Lower leg skin (tissue), 4 donors: ENCODE results near the gene IL17B. TPM values are rescaled to one million over a fixed set of nuclear protein-coding genes. Genes with fewer than 3 reads are reported as not detected.

Experiments used
- DNase-seq, 2 donors: peaks; one replicate each; pipeline ENCODE4 v3.0.0-alpha.2; 2019; ENCODE audit warnings: low spot score in 2 of 2
- H3K4me3 ChIP-seq: fragments of 200-600 bp; sonication (generic); 2 replicates; pipeline ENCODE4 v1.5.1; 2017; ENCODE audit warnings: mild to moderate bottlenecking, low read depth; ENCODE audit not compliant: poor library complexity, severe bottlenecking
- CTCF ChIP-seq, 3 donors: fragments of 450-650 bp; IDR thresholded peaks; one replicate each; pipeline ENCODE4 v1.5.1; 2016; ENCODE audit warnings: antibody characterized with exemption in 3 of 3, mild to moderate bottlenecking in 3 of 3, moderate library complexity in 2 of 3
- POLR2A ChIP-seq, 2 donors: fragments of 450-650 bp; IDR thresholded peaks; one replicate each; pipeline ENCODE4 v1.6.1; 2016 to 2017; ENCODE audit warnings: antibody characterized with exemption in 2 of 2, mild to moderate bottlenecking in 1 of 2, moderate library complexity in 1 of 2
- WGBS, 2 donors: methylation state at CpG; one replicate each; pipeline ENCODE4 v1.1.5; 2018; 5-methylcytosine and 5-hydroxymethylcytosine counted together
- intact Hi-C: fragments of 100-400 bp; cut with DNase I; formaldehyde crosslinking; loops from one replicate; pipeline ENCODE4 v1.15.0; 2023; ENCODE audit warnings: low total_unique reads
- total RNA-seq, 4 donors: library from RNA; depleted of rRNA; stranded (reverse); fragments of >200 nt; gene quantifications; one replicate each; pipeline ENCODE4 v1.1.0, GENCODE V29; 2016

The IL17B gene
- total RNA-seq, 4 donors from 2014 or later, result not detected

- 81 to 90% methylated on average over 4 of the region's 4 CpGs for WGBS, 2 donors
- intact Hi-C loops, result no loop called here
- no peak overlapping the region for H3K4me3 ChIP-seq
- peak in 1 of 2 donors; percentile 29 for DNase-seq
- no peak for TF ChIP-seq POLR2A (IDR thresholded peaks at IDR 0.05)
- TF ChIP-seq CTCF (IDR thresholded peaks at IDR 0.05), result no peak
Measured at GRCh38 chr5:149352169-149352568, 26.9 kb downstream of the IL17B start.

DNA sequence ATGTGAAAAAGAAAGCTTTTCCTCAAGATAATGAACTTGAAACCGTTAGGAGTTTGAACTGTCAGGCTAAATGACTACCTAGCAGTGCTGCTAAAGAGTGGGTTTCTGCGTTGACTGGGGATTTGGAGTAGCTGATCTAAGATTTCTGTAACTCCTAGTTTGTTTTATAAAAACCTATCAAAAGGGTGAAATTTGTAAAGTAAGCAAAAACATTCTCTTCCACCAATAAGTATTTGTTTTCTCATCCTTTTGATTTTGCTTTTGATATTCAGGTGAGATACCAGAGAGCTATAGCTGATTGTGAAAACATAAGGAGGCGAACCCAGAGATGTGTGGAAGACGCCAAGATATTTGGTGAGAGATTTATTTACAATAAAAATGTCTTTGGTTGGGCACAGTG is 29.7 kb downstream of the IL17B start:
- WGBS, 2 donors, result 92 to 98% methylated on average over 4 of the region's 4 CpGs
- TF ChIP-seq POLR2A (IDR thresholded peaks at IDR 0.05), result no peak
- no peak for TF ChIP-seq CTCF (IDR thresholded peaks at IDR 0.05)
- DNase-seq, result no peak
- H3K4me3 ChIP-seq, result no peak overlapping the region
- intact Hi-C loops, result no loop called here

DNA sequence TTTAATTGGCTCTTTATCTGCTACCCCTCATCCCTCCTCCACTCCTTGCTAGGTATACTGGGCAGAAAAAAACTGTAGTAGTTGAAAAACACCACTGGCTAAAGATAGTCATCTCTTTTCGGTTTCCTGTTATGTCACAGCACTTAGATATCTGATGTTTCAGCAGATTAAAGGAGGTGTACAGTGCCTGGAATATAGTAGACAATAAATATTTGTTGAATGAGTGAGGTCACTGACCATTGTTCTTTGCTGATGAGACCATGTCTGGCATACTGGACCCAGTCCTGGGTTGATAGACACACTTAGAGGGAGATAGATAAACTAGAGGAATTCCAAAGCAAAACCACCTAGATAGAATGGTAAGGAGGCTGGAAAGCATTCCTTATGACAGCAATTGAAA is 30.6 kb downstream of the IL17B start:
- 67% methylated on average over 1 of the region's 1 CpG for WGBS, 2 donors
- TF ChIP-seq CTCF (IDR thresholded peaks at IDR 0.05) (no peak), POLR2A (IDR thresholded peaks at IDR 0.05) (no peak)
- intact Hi-C loops, result no loop called here
- no peak for DNase-seq
- no peak overlapping the region for H3K4me3 ChIP-seq

DNA sequence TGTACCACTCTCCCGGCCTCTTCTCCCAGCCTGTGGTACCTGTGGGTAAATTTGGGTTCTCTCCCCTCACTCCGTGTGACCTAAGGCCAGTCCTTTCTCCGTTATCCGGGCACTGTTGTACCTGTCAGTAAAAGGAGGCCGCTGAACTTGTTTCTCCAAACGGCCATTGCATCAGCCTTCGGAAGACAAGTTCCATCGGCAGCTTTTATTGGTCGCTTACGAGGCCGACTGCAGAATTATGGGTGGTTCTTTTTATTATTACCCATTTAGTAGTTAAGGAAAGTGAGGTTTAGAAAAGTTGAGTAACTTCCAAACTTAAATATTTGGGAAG is 33.2 kb downstream of the IL17B start:
- no peak for DNase-seq
- WGBS, 2 donors, result 0 to 2% methylated on average over 11 of the region's 11 CpGs
- intact Hi-C loops, result no loop called here
- TF ChIP-seq POLR2A (IDR thresholded peaks at IDR 0.05), result no peak
- TF ChIP-seq CTCF (IDR thresholded peaks at IDR 0.05), result no peak
- H3K4me3 ChIP-seq, result peak overlapping the region; percentile 78

DNA sequence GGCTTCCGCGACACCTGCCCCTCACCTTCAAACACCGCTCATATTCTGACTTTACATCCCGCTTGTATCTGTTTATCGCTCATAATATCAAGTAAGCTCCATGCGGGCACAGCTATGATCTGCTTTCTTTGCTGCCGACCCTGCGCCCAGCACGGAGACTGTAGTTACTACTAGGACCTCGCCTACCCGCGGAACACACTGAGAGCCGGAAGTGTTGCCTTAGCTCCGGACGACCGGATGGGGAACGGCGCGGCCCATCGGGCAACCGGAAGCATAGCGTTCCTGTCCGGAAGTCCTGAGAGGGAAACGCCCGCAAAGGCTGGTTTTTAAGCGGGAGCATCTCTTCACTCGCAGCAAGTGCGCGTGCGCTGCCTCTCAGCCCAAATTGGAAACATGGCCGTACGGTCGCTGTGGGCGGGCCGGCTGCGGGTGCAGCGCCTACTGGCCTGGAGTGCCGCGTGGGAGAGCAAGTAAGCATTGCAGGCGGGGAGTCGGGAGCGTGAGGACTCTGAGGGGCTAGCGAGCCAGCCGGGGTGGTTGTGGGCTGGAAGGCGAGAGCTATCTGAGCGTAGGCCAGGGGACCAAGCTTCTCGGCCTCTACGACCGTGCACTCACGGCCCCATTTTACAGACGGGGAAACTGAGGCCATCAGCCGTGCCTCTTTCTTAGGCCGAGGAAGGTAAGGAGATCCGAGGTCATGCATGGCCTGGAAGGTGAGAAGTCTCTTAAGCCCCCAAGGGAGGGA is 33.8 kb downstream of the IL17B start, which contains the start of gene GRPEL2:
Gene GRPEL2 (plus strand): TSS at position 353 of the 745 bp plus-strand sequence. CDS start 41 bp downstream, at position 394.
- intact Hi-C loops, result no loop called here
- TF ChIP-seq POLR2A (IDR thresholded peaks at IDR 0.05) (no peak), CTCF (IDR thresholded peaks at IDR 0.05) (no peak)
- DNase-seq, result peak; percentile 94 to 98
- 0 to 1% methylated on average over 47 to 50 of the region's 54 CpGs for WGBS, 2 donors
- H3K4me3 ChIP-seq, result peak within 1 kb of the TSS; percentile 78

DNA sequence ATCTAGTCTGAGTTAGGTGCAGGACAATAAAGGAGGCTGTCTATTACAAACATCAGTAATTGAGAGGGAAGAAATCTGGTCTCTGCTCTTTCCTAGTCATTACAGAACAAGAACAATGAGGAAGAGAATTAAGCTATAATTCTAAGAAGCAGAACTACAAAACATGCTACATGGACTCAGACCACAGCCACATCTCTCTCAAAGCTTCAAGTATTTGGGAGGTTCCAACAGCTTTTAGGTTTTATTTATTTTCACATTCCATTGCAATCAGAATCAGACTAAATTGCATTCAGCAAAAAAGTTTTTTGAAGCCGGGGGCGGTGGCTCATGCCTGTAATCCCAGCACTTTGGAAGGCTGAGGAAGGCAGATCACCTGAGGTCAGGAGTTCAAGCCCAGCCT is 34.9 kb downstream of the IL17B start:
- 87 to 92% methylated on average over 2 of the region's 2 CpGs for WGBS, 2 donors
- intact Hi-C loops, result no loop called here
- H3K4me3 ChIP-seq, result no peak overlapping the region
- no peak for TF ChIP-seq CTCF (IDR thresholded peaks at IDR 0.05)
- no peak for TF ChIP-seq POLR2A (IDR thresholded peaks at IDR 0.05)
- DNase-seq, result no peak
